Stomach (tissue), 4 donors: ENCODE measurements around the gene GRPR.

Experiments used
- CTCF ChIP-seq, 7 experiments: fragments of 450-650 bp in 4 of 7; fragments of 200-600 bp in 3 of 7; sonication (generic) in 3 of 7; IDR thresholded peaks; one replicate each; pipeline ENCODE4 v1.5.1; 2016 to 2019; ENCODE audit warnings: antibody characterized with exemption in 7 of 7, control low read depth in 2 of 7, mild to moderate bottlenecking in 1 of 7
- EP300 ChIP-seq: sonication (generic); formaldehyde crosslinking; IDR thresholded peaks from one replicate; pipeline ENCODE4 v1.6.1; 2017; ENCODE audit warnings: antibody characterized with exemption
- POLR2A ChIP-seq, 4 donors: fragments of 450-650 bp; IDR thresholded peaks; one replicate each; pipeline ENCODE4 v1.6.1; 2016; ENCODE audit warnings: antibody characterized with exemption in 4 of 4, control low read depth in 2 of 4, mild to moderate bottlenecking in 1 of 4, moderate library complexity in 1 of 4
- POLR2AphosphoS5 ChIP-seq, 3 donors: sonication (generic); formaldehyde crosslinking; IDR thresholded peaks; one replicate each; pipeline ENCODE4 v1.6.1; 2016; ENCODE audit warnings: antibody characterized with exemption in 3 of 3

- TF ChIP-seq CTCF (IDR thresholded peaks at IDR 0.05): no peak
- TF ChIP-seq POLR2A (IDR thresholded peaks at IDR 0.05): no peak
- TF ChIP-seq EP300: no peak
- TF ChIP-seq POLR2AphosphoS5 (IDR thresholded peaks at IDR 0.05): no peak
Observed at GRCh38 chrX:16172391-16172790, 49.0 kb downstream of the GRPR start.
